ENCODE results near the gene KLK1.
"Not testable (repeated sequence)": the region's sequence is repeated elsewhere in the genome, so short reads cannot be mapped to it uniquely, and the experiment has no call there.

Gene KLK1

DNA sequence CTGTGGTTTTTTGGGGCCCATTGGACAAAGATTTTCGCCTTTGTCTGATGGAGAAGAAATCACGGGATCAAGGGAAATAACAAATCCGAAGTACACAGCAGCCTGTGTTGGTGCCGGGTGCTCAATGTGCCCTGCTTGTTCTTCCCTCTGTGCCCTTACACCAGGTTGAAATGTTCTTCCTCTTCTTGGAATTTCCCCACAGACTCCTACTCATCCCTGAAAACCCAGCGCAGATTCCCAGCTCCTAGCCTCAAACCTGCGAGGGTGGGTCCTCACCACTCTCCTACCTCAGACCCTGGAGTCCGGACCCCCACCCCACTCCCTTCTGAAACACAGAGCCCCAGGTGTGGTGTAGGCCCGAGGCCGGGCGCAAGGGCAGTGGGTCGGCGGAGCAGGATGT, 38.3 kb downstream of the KLK1 start:
- H3K4me3 ChIP-seq (replicated peaks; ENCODE audit: low read depth, low read length), result no peak overlapping the region
- TF ChIP-seq, protein P1, sequence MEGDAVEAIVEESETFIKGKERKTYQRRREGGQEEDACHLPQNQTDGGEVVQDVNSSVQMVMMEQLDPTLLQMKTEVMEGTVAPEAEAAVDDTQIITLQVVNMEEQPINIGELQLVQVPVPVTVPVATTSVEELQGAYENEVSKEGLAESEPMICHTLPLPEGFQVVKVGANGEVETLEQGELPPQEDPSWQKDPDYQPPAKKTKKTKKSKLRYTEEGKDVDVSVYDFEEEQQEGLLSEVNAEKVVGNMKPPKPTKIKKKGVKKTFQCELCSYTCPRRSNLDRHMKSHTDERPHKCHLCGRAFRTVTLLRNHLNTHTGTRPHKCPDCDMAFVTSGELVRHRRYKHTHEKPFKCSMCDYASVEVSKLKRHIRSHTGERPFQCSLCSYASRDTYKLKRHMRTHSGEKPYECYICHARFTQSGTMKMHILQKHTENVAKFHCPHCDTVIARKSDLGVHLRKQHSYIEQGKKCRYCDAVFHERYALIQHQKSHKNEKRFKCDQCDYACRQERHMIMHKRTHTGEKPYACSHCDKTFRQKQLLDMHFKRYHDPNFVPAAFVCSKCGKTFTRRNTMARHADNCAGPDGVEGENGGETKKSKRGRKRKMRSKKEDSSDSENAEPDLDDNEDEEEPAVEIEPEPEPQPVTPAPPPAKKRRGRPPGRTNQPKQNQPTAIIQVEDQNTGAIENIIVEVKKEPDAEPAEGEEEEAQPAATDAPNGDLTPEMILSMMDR (IDR thresholded peaks at IDR 0.05; ENCODE audit: insufficient read depth, low read length, poor library complexity, severe bottlenecking), result no peak
- DNase-seq (ENCODE audit: extremely low read depth, insufficient read length), result no peak
- no peaks in the 10 kb centered on the region for H3K36me3 ChIP-seq (ENCODE audit: control insufficient read depth, insufficient read depth, low read length)
- H3K27me3 ChIP-seq (replicated peaks; ENCODE audit: control insufficient read depth, insufficient read depth, low read length), result no peaks in the 10 kb centered on the region

DNA sequence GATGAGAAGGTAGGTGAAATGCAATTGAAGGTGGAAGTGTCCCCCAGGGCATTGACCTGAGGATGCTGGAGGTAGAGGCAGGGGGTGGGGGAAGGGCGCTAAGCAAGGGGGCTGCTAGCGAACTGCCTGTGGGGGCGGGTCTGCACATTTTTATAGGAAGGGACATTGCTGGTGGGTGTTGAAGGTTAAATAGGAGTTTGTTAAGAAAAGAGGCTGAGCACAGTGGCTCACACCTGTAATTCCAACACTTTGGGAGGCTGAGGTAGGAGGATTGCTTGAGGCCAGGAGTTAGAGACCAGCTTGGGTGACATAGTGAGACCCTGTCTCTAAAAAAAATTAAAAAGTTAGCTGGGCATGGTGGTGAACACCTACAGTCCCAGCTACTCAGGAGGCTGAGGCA, 38.9 kb downstream of the KLK1 start:
- Histone ChIP-seq H3K27me3 (replicated peaks; ENCODE audit: control insufficient read depth, insufficient read depth, low read length) (no peaks in the 10 kb centered on the region), H3K4me3 (replicated peaks; ENCODE audit: low read depth, low read length) (no peak overlapping the region), H3K36me3 (ENCODE audit: control insufficient read depth, insufficient read depth, low read length) (no peaks in the 10 kb centered on the region)
- TF ChIP-seq, protein P1 (IDR thresholded peaks at IDR 0.05; ENCODE audit: insufficient read depth, low read length, poor library complexity, severe bottlenecking), result no peak
- DNase-seq (ENCODE audit: extremely low read depth, insufficient read length), result no peak

DNA sequence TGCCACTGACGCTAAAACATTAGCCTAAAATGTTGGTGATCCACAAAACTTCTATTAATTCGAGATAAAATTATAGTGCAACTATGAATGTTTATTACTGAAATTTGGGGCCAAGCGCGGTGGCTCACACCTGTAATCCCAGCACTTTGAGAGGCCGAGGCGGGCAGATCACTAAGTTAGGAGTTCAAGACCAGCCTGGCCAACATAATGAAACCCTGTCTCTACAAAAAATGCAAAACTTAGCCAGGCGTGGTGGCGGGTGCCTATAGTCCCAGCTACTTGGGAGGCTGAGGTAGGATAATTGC, 39.8 kb downstream of the KLK1 start:
- not testable (repeated sequence) for H3K36me3 ChIP-seq (ENCODE audit: control insufficient read depth, insufficient read depth, low read length); H3K4me3 ChIP-seq (replicated peaks; ENCODE audit: low read depth, low read length); DNase-seq (ENCODE audit: extremely low read depth, insufficient read length); H3K27me3 ChIP-seq (replicated peaks; ENCODE audit: control insufficient read depth, insufficient read depth, low read length)

DNA sequence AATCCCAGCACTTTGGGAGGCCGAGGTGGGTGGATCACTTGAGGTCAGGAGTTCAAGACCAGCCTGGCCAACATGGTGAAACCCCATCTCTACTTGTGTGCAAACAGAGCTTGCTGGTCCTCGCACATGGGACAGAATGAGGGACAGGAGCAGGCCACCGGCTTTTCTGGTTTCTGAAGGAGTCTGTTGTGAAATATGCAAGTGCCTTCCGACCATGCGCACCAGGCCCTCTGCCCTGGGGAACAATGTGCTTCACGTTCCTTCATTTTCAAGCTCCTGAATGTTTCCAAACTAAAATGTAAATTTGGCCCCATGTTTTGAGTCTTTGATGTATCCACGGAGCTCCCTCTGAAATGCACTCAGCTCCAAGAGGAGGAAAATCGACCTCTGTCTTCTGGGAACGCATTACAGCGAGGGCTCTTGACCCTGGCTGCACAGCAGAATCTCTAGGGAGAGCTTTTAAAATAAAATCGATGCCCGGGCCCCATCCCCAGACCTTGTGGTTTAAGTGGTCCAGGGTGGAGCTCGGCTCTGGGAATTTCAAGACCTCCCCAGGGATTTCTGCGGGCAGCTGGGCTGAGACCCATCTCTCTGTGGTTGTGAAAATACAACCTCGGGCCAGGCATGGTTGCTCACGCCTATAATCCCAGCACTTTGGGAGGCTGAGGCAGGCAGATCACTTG, 42.7 kb downstream of the KLK1 start:
- no peak overlapping the region for H3K4me3 ChIP-seq (replicated peaks; ENCODE audit: low read depth, low read length)
- TF ChIP-seq, protein P1 (IDR thresholded peaks at IDR 0.05; ENCODE audit: insufficient read depth, low read length, poor library complexity, severe bottlenecking), result no peak
- no peaks in the 10 kb centered on the region for H3K36me3 ChIP-seq (ENCODE audit: control insufficient read depth, insufficient read depth, low read length)
- no peak for DNase-seq (ENCODE audit: extremely low read depth, insufficient read length)
- no peaks in the 10 kb centered on the region; the same call in 1 of the 2 replicates for H3K27me3 ChIP-seq (replicated peaks; ENCODE audit: control insufficient read depth, insufficient read depth, low read length)

DNA sequence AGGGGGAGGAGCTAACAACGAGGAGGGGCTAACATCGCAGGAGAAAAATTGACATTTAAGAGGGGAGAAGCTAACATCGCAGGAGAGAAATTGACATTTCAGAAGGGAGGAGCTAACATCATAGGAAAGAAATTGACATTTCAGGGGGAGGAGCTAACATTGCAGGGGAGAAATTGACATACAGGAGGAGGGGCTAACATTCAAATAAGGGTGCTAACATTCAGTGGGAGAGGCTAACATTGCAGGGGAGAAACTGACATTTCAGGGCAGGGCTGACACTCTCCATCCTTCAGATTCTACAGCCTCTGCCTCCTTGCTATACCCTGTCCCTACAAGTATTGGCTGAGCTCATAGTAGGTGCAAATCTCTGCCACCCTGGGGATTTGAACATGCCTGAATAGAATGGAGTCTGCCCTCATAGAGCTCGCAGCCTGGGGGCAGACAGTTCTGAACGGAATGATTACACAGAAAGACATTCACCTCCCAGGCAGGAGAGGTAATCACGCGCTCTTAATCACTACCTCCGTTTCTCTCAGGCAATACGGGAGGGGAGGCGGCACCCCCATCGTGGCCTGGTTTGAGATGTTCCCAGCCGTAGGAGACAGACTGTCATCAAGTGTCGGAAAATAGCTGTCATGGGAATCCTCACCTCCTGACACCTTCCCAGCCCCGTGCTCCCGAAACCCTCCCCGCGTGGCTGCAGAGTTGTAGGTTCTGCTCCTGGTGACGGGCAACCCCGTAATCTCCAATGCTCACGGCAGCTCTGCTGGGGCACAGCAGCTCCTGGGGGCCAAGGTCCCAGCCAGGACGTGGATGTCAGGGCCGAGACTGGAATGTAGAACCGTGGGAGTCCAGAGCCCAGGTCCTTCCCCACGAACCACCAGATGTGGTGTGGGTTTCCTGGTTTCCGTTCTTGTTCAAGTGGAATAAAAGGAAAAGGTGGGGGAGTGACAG, 43.8 kb downstream of the KLK1 start:
- Histone ChIP-seq H3K27me3 (replicated peaks; ENCODE audit: control insufficient read depth, insufficient read depth, low read length) (no peaks in the 10 kb centered on the region; the same call in 1 of the 2 replicates), H3K36me3 (ENCODE audit: control insufficient read depth, insufficient read depth, low read length) (no peaks in the 10 kb centered on the region), H3K4me3 (replicated peaks; ENCODE audit: low read depth, low read length) (no peak overlapping the region)
- TF ChIP-seq, protein P1 (IDR thresholded peaks at IDR 0.05; ENCODE audit: insufficient read depth, low read length, poor library complexity, severe bottlenecking), result no peak
- DNase-seq (ENCODE audit: extremely low read depth, insufficient read length), result no peak

DNA sequence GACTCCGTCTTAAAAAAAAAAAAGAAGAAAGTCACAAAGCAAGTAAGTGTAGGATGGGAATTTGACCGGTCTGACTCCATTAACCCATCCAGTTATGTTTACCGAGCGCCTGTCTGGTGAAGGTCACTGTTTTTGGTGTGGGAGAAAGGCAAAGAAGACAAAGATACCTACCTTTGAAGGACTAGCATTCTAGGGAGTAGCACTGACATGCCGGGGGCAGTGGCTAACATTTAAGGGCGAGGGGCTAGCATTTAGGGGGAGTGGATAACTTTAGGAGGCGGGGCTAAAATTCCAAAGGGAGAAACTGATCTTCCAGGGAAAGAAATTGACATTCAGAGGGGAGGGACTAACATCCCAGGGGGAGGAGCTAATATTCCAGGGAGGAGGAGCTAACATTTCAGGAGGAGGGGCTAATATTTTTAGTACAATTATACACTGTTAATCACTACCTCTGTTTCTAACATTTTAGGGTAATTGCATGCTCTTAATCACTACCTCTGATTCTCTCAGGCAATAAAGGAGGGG, 44.6 kb downstream of the KLK1 start:
- TF ChIP-seq, protein P1 (IDR thresholded peaks at IDR 0.05; ENCODE audit: insufficient read depth, low read length, poor library complexity, severe bottlenecking), result no peak
- H3K27me3 ChIP-seq (replicated peaks; ENCODE audit: control insufficient read depth, insufficient read depth, low read length), result no peaks in the 10 kb centered on the region; the same call in 1 of the 2 replicates

More for the DNA sequence above, 44.6 kb downstream of the KLK1 start:
- Histone ChIP-seq H3K36me3 (ENCODE audit: control insufficient read depth, insufficient read depth, low read length) (no peaks in the 10 kb centered on the region), H3K4me3 (replicated peaks; ENCODE audit: low read depth, low read length) (no peak overlapping the region)
- no peak for DNase-seq (ENCODE audit: extremely low read depth, insufficient read length)
